SK-N-SH (cell line): Measurements from ENCODE around the gene CFAP99.

Experiments used
- MAX ChIP-seq: IDR thresholded peaks from 2 replicates; pipeline ENCODE4 v1.4.0; 2012; ENCODE audit warnings: low read depth
- TF ChIP-seq, protein P1 (sequence below): fragments of 200-600 bp; sonication (generic); IDR thresholded peaks from 2 replicates; pipeline ENCODE4 v1.6.1; 2017; ENCODE audit warnings: antibody characterized with exemption, mild to moderate bottlenecking, moderate library complexity

- TF ChIP-seq MAX = no peak
- TF ChIP-seq, protein P1, sequence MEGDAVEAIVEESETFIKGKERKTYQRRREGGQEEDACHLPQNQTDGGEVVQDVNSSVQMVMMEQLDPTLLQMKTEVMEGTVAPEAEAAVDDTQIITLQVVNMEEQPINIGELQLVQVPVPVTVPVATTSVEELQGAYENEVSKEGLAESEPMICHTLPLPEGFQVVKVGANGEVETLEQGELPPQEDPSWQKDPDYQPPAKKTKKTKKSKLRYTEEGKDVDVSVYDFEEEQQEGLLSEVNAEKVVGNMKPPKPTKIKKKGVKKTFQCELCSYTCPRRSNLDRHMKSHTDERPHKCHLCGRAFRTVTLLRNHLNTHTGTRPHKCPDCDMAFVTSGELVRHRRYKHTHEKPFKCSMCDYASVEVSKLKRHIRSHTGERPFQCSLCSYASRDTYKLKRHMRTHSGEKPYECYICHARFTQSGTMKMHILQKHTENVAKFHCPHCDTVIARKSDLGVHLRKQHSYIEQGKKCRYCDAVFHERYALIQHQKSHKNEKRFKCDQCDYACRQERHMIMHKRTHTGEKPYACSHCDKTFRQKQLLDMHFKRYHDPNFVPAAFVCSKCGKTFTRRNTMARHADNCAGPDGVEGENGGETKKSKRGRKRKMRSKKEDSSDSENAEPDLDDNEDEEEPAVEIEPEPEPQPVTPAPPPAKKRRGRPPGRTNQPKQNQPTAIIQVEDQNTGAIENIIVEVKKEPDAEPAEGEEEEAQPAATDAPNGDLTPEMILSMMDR = no peak
These were observed 91.8 kb downstream of the CFAP99 start for GRCh38 chr4:2510351-2511259.
